Measurements from ENCODE around the gene DNASE2B.

DNA sequence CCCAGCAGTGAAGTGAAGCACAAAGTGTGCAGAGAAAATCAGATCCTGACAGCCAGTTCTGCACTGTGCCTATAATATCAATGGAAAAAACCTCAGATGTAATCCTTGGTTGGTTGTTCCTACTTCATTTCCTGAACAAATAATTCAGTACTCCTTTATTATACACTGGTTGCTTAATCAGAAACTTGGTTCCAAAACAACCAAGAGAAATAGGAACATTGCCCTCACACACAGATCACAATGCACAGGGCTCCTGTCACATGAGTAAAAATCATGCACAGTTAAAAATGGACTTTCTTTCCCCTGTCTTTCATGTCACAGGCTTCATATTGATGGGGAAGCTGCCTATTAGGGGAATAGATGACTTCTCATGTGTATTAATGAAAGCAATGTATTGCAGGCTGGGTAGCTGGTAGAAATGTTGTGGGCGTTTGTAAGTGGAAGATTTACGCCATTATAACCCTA lies 9.7 kb downstream of the DNASE2B start:
- TF ChIP-seq POLR2A (IDR thresholded peaks at IDR 0.05) (no peak), POLR2AphosphoS5 (IDR thresholded peaks at IDR 0.05) (no peak), EP300 (IDR thresholded peaks at IDR 0.05; ENCODE audit: low read depth) (no peak)
- TF ChIP-seq, protein P1, sequence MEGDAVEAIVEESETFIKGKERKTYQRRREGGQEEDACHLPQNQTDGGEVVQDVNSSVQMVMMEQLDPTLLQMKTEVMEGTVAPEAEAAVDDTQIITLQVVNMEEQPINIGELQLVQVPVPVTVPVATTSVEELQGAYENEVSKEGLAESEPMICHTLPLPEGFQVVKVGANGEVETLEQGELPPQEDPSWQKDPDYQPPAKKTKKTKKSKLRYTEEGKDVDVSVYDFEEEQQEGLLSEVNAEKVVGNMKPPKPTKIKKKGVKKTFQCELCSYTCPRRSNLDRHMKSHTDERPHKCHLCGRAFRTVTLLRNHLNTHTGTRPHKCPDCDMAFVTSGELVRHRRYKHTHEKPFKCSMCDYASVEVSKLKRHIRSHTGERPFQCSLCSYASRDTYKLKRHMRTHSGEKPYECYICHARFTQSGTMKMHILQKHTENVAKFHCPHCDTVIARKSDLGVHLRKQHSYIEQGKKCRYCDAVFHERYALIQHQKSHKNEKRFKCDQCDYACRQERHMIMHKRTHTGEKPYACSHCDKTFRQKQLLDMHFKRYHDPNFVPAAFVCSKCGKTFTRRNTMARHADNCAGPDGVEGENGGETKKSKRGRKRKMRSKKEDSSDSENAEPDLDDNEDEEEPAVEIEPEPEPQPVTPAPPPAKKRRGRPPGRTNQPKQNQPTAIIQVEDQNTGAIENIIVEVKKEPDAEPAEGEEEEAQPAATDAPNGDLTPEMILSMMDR (IDR thresholded peaks at IDR 0.05) = no peak
